ENCODE measurements around the gene FBXW11.

The FBXW11 gene

DNA sequence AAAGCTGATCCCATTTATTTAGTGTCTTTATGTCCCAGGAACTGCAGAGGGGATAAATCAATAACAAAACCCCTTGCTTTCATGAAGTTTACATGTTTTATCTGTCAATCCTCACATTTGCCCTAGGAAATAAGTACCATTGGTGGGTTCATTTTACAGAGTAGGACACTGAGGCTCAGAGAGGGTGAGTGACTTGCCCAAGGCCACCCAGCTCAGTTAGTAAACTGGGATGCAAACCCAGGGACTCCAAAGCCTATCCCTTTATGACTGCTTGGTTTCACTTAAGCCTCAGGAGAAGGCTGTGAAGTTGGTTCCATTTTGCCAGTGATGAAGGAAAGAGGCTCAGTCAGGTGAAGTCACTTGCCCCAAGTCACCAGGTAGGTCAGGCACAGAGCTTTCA is 168.9 kb downstream of the FBXW11 start:
- TF ChIP-seq, protein P1, sequence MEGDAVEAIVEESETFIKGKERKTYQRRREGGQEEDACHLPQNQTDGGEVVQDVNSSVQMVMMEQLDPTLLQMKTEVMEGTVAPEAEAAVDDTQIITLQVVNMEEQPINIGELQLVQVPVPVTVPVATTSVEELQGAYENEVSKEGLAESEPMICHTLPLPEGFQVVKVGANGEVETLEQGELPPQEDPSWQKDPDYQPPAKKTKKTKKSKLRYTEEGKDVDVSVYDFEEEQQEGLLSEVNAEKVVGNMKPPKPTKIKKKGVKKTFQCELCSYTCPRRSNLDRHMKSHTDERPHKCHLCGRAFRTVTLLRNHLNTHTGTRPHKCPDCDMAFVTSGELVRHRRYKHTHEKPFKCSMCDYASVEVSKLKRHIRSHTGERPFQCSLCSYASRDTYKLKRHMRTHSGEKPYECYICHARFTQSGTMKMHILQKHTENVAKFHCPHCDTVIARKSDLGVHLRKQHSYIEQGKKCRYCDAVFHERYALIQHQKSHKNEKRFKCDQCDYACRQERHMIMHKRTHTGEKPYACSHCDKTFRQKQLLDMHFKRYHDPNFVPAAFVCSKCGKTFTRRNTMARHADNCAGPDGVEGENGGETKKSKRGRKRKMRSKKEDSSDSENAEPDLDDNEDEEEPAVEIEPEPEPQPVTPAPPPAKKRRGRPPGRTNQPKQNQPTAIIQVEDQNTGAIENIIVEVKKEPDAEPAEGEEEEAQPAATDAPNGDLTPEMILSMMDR (IDR thresholded peaks at IDR 0.05; ENCODE audit: low read depth, low read length, missing control alignments), result no peak
- no peak overlapping the region for H3K4me3 ChIP-seq (ENCODE audit: low read depth, low read length)
- in situ Hi-C loops (cut with HindIII; ENCODE audit: low sequenced_read_pairs), result no loop called here
- DNase-seq (ENCODE audit: low read depth), result no peak

DNA sequence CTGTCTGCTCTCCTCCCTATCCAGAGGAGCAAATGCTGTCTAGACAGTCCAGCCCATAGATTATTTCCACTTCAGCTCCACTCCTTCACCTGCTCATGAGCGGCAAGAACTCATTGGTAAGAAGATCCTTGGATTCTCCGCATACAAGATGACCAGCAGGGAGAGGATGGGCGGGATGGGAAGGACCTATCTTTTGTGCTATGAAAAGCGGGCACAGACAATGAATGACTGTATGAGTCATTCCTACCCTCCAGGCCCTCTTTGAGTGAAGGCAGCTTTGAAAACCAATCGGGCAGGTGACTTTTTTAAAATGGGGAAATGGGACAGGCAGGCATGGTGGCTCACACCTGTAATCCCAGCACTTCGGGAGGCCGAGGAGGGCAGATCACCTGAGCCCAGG is 171.4 kb downstream of the FBXW11 start:
- TF ChIP-seq, protein P1 (IDR thresholded peaks at IDR 0.05; ENCODE audit: low read depth, low read length, missing control alignments), result no peak
- DNase-seq (ENCODE audit: low read depth), result no peak
- in situ Hi-C loops (cut with HindIII; ENCODE audit: low sequenced_read_pairs), result no loop called here
- no peak overlapping the region for H3K4me3 ChIP-seq (ENCODE audit: low read depth, low read length)

DNA sequence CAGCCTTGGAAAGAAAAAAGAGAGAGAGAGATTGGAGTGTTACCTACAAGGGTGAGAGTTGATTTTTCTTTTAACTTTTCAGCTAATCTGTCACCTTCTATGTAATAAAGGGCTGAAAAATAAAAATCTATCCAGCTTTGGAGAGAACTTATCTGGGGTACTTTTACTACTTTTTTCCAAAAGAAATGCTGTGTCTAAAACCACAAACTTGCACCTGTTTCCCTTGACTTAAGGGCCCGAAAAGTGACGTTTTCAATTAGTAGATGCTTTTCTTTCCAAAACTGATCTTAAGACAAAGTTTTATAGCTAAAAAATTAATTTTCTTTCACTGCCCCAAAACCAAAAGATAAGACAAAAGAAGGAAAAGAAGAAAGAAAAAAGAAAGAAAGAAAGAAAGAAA is 172.0 kb downstream of the FBXW11 start:
- in situ Hi-C loops (cut with HindIII; ENCODE audit: low sequenced_read_pairs), result no loop called here
- TF ChIP-seq, protein P1 (IDR thresholded peaks at IDR 0.05; ENCODE audit: low read depth, low read length, missing control alignments), result no peak
- no peak for DNase-seq (ENCODE audit: low read depth)

DNA sequence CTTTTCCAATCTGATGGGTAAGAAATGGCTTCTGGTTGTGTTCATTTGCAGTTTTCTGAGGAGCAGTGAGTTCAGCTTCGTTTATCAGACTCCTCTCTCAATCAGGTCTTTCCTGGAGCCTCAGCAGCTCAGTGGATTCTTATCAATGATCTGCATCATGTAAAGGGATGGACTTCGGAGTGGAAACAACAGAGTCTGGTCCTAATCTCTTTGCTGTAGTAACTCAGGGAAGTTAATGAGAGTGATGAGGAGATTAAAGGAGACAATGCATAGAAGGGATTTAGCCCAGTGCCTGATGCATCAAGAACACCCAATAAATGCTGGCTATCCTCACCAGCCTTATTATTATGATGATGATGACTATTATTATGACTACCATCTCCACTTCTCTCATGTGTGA is 173.7 kb downstream of the FBXW11 start:
- no peak for DNase-seq (ENCODE audit: low read depth)
- no peak overlapping the region for H3K4me3 ChIP-seq (ENCODE audit: low read depth, low read length)
- TF ChIP-seq, protein P1 (IDR thresholded peaks at IDR 0.05; ENCODE audit: low read depth, low read length, missing control alignments), result no peak
- in situ Hi-C loops (cut with HindIII; ENCODE audit: low sequenced_read_pairs), result no loop called here

More for the DNA sequence above, 172.0 kb downstream of the FBXW11 start:
- H3K4me3 ChIP-seq (ENCODE audit: low read depth, low read length), result no peak overlapping the region

DNA sequence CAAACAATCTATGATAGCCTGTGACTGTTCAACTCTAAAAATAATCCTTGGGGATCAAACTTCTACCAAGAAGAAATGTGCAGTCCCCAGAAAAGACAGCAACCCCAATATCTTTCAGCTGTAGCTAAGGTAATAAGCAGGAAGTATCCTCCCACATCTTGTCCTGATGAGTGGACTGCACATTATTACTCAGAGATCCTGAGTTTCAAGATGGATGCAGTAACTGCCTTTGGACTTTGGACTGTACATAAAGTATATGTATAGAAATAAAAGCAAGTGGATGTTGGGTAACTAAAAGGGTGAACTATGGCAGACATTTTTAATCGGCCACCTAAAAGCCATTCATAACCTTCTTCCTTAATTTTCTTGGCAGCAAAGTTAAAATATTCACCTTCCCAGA is 175.8 kb downstream of the FBXW11 start:
- DNase-seq (ENCODE audit: low read depth), result no peak
- TF ChIP-seq, protein P1 (IDR thresholded peaks at IDR 0.05; ENCODE audit: low read depth, low read length, missing control alignments), result no peak
- in situ Hi-C loops (cut with HindIII; ENCODE audit: low sequenced_read_pairs), result no loop called here
- no peak overlapping the region for H3K4me3 ChIP-seq (ENCODE audit: low read depth, low read length)

DNA sequence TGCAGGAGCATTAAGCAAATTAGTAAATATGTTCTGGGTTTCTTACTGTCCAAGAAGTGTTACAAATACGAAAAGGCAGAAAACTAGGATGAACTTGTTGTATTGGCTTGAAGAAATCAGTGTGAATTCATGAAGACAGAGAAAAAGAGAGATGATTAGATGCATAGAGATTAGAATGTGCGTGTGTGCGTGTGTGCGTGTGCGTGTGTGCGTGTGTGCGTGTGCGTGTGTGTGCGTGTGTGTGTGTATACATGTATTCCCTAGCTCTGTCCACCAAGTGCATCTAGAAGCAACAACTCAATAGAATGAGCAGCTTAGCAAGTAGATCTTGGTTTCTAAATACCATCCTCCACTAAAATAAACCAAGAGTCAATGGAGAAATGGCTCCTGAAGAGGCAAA is 179.3 kb downstream of the FBXW11 start:
- DNase-seq (ENCODE audit: low read depth), result no peak
- no peak overlapping the region for H3K4me3 ChIP-seq (ENCODE audit: low read depth, low read length)
- in situ Hi-C loops (cut with HindIII; ENCODE audit: low sequenced_read_pairs), result no loop called here
- TF ChIP-seq, protein P1 (IDR thresholded peaks at IDR 0.05; ENCODE audit: low read depth, low read length, missing control alignments), result no peak

DNA sequence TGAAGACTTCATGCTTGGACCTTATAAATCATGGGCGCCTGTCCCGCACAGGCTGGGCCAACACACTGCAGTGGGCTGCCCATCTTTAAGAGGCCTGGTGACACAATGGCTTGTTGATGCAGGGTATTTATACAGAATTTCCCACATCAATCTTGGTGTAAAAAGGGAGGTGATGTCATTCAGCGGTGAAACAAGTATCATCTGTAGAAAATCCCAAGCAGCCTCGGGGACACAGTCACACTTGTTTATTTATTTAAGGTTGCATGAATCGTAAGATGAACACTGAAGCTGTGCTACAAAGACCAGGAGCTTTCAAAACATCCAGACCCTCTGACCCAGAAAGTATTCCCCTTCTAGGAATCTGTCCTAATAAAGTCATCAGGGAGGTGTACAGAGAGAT is 180.3 kb downstream of the FBXW11 start:
- DNase-seq (ENCODE audit: low read depth), result no peak
- TF ChIP-seq, protein P1 (IDR thresholded peaks at IDR 0.05; ENCODE audit: low read depth, low read length, missing control alignments), result no peak
- H3K4me3 ChIP-seq (ENCODE audit: low read depth, low read length), result no peak overlapping the region
- in situ Hi-C loops (cut with HindIII; ENCODE audit: low sequenced_read_pairs), result no loop called here
